H1 (cell line): Measurements from ENCODE around the gene HLA-DPA1.

Experiments used
- CBX8 ChIP-seq: fragments of 300-800, 300-1000 bp; sonication (generic); IDR thresholded peaks from 2 replicates; pipeline ENCODE4 v1.7.1; 2016; ENCODE audit warnings: low read depth, low read length, borderline replicate concordance
- CEBPB ChIP-seq: IDR thresholded peaks from 2 replicates; pipeline ENCODE4 v1.6.1; 2012; ENCODE audit warnings: low read depth, low read length
- CTCF ChIP-seq, 3 experiments: IDR thresholded peaks; 1 replicate in 2 of 3; 2 replicates in 1 of 3; pipeline versions ENCODE4 v1.5.1 to v1.6.1; 2011; ENCODE audit warnings: low read length in 3 of 3, mild to moderate bottlenecking in 3 of 3, inconsistent platforms in 2 of 3, low read depth in 1 of 3, moderate library complexity in 1 of 3; ENCODE audit not compliant: insufficient read depth in 1 of 3; ENCODE audit errors: control extremely low read depth in 1 of 3
- EP300 ChIP-seq, 2 experiments: IDR thresholded peaks; 1 replicate in 1 of 2; 2 replicates in 1 of 2; pipeline ENCODE4 v1.6.1; 2011 to 2012; ENCODE audit warnings: low read depth in 2 of 2, low read length in 2 of 2, mild to moderate bottlenecking in 2 of 2, borderline replicate concordance in 1 of 2, inconsistent platforms in 1 of 2, moderate library complexity in 1 of 2
- FOSL1 ChIP-seq: IDR thresholded peaks from 2 replicates; pipeline ENCODE4 v1.6.1; 2011; ENCODE audit warnings: mild to moderate bottlenecking, low read depth, low read length, moderate library complexity; ENCODE audit not compliant: insufficient read depth
- POLR2AphosphoS5 ChIP-seq: IDR thresholded peaks from 2 replicates; pipeline ENCODE4 v1.6.1; 2011; ENCODE audit warnings: low read depth, low read length
- RNF2 ChIP-seq: fragments of 200-900, 300-1000 bp; sonication (generic); IDR thresholded peaks from 2 replicates; pipeline ENCODE4 v1.7.1; 2016; ENCODE audit warnings: borderline replicate concordance, low read depth, mild to moderate bottlenecking, antibody characterized with exemption, low read length; ENCODE audit not compliant: poor library complexity, severe bottlenecking; ENCODE audit errors: missing control alignments
- SP4 ChIP-seq: IDR thresholded peaks from 2 replicates; pipeline ENCODE4 v1.6.1; 2012; ENCODE audit warnings: low read length, inconsistent platforms
- TEAD4 ChIP-seq: IDR thresholded peaks from 2 replicates; pipeline ENCODE4 v1.6.1; 2012; ENCODE audit warnings: low read depth, low read length, inconsistent platforms, mixed read lengths

GRCh38 chr6:33105386-33105785, 31.9 kb upstream of the HLA-DPA1 start:
- TF ChIP-seq CTCF (IDR thresholded peaks at IDR 0.05; ENCODE audit: control extremely low read depth in 1 of 3, insufficient read depth in 1 of 3, low read depth in 1 of 3, low read length in 3 of 3), result no peak
- TF ChIP-seq SP4, result no peak
- no peak for TF ChIP-seq POLR2AphosphoS5
- no peak for TF ChIP-seq EP300 (IDR thresholded peaks at IDR 0.05; ENCODE audit: borderline replicate concordance in 1 of 2, low read depth in 2 of 2, low read length in 2 of 2)
- TF ChIP-seq RNF2, result no peak
- TF ChIP-seq CEBPB, result no peak
- no peak for TF ChIP-seq CBX8
- TF ChIP-seq FOSL1, result no peak
- TF ChIP-seq TEAD4, result no peak
